ENCODE results near the gene ELFN2.

DNA sequence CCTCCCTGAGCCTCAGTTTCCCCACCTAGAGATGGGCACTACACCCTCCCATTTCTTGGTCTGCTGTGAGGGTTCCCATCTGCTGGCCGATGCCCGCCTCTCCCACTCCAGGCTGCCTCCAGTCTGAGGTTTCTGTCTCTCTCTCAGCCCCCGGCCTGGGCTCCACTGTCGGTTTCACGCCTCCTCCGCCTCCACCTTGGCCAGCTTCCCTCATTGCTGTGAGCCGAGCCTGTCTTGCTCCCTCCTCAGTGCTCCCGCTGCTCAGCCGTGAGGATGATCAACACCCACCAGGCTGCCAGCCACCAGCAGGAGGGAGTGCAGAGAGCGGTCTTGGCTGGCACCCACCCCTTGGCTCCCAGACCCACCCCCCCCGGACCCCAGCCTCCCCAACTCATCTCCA is 83.9 kb downstream of the ELFN2 start:
- TF ChIP-seq, protein P1, sequence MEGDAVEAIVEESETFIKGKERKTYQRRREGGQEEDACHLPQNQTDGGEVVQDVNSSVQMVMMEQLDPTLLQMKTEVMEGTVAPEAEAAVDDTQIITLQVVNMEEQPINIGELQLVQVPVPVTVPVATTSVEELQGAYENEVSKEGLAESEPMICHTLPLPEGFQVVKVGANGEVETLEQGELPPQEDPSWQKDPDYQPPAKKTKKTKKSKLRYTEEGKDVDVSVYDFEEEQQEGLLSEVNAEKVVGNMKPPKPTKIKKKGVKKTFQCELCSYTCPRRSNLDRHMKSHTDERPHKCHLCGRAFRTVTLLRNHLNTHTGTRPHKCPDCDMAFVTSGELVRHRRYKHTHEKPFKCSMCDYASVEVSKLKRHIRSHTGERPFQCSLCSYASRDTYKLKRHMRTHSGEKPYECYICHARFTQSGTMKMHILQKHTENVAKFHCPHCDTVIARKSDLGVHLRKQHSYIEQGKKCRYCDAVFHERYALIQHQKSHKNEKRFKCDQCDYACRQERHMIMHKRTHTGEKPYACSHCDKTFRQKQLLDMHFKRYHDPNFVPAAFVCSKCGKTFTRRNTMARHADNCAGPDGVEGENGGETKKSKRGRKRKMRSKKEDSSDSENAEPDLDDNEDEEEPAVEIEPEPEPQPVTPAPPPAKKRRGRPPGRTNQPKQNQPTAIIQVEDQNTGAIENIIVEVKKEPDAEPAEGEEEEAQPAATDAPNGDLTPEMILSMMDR (IDR thresholded peaks at IDR 0.05) = no peak
- no peak for TF ChIP-seq POLR2A (IDR thresholded peaks at IDR 0.05)

Measured in right lobe of liver (tissue), 4 donors.